Measurements from ENCODE around the gene EXOSC9. TPM values are rescaled to one million over a fixed set of nuclear protein-coding genes. Genes with fewer than 3 reads are reported as not detected.

EXOSC9 gene
- total and polyA plus RNA-seq, 10 of the 15 experiments (the other 5 are each of a cell fraction or from before 2014, with no cell fraction given) = 49.0 to 131 (median 85.4) TPM

DNA sequence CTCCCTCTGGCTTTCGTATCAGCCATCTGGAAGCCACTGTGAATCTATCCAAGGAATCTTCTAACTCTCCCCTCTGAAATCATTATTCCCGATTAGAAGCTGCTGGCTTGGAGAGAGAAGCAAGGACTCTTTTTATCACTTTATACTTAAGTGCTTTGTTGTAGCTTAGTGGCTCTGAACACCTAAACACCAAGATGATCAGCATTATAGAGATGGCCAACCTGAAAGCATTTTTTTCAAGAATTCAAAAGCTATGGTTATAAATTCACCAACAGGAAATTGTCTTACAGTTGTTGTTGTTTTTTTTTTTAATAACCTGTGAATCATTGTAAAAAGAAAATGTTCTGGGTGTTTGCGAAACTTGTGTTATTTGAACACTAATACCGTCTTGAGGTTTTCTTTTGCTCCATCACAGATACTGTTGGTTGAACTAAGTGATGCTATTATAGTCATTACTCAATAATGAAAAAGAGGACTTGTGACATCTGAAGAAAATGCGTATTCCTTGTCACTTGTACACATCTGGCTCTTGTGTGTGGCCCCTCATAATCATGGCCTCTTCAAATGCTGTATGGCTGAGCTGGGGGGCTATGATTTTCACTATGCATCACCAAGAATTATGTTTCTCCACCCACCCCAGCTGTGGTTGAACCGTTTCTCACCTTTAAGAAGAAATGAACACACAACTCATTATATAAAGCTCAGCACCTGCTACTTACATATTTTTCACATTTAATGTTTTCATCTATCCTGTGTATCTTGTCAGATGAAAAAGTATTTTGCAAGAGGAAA lies 24.3 kb upstream of the EXOSC9 start (continued):
- TF ChIP-seq, protein P1, sequence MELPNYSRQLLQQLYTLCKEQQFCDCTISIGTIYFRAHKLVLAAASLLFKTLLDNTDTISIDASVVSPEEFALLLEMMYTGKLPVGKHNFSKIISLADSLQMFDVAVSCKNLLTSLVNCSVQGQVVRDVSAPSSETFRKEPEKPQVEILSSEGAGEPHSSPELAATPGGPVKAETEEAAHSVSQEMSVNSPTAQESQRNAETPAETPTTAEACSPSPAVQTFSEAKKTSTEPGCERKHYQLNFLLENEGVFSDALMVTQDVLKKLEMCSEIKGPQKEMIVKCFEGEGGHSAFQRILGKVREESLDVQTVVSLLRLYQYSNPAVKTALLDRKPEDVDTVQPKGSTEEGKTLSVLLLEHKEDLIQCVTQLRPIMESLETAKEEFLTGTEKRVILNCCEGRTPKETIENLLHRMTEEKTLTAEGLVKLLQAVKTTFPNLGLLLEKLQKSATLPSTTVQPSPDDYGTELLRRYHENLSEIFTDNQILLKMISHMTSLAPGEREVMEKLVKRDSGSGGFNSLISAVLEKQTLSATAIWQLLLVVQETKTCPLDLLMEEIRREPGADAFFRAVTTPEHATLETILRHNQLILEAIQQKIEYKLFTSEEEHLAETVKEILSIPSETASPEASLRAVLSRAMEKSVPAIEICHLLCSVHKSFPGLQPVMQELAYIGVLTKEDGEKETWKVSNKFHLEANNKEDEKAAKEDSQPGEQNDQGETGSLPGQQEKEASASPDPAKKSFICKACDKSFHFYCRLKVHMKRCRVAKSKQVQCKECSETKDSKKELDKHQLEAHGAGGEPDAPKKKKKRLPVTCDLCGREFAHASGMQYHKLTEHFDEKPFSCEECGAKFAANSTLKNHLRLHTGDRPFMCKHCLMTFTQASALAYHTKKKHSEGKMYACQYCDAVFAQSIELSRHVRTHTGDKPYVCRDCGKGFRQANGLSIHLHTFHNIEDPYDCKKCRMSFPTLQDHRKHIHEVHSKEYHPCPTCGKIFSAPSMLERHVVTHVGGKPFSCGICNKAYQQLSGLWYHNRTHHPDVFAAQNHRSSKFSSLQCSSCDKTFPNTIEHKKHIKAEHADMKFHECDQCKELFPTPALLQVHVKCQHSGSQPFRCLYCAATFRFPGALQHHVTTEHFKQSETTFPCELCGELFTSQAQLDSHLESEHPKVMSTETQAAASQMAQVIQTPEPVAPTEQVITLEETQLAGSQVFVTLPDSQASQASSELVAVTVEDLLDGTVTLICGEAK (IDR thresholded peaks at IDR 0.05; ENCODE audit: borderline replicate concordance) = no peak
- TF ChIP-seq ATF7 (IDR thresholded peaks at IDR 0.05; ENCODE audit: low read depth) (0 out of 2 replicates have a peak, but pooled peaks have one; percentile 27), NFYA (IDR thresholded peaks at IDR 0.05; ENCODE audit: borderline replicate concordance, low read depth, low read length) (no peak), MTA3 (IDR thresholded peaks at IDR 0.05; ENCODE audit: borderline replicate concordance, low read length) (no peak), RAD21 (IDR thresholded peaks at IDR 0.05; ENCODE audit: insufficient read depth, low read depth, low read length) (no peak), SMAD5 (IDR thresholded peaks at IDR 0.05; ENCODE audit: low read depth) (no peak), JUNB (IDR thresholded peaks at IDR 0.05) (0 out of 2 replicates have a peak, but pooled peaks have one; percentile 15), ZNF24 (IDR thresholded peaks at IDR 0.05) (0 out of 2 replicates have a peak, but pooled peaks have one; percentile 44), NR2C2 (IDR thresholded peaks at IDR 0.05; ENCODE audit: borderline replicate concordance, control insufficient read depth, insufficient read length, low read depth) (no peak), GATAD2B (conservative IDR thresholded peaks at IDR 0.05; ENCODE audit: low read depth) (no peak), EP300 (IDR thresholded peaks at IDR 0.05; ENCODE audit: borderline replicate concordance in 1 of 2, control insufficient read depth in 1 of 2, low read depth in 2 of 2, low read length in 2 of 2) (peak; percentile 36 to 51; a peak in 2 of 4 replicates), ZNF384 (IDR thresholded peaks at IDR 0.05; ENCODE audit: borderline replicate concordance, low read depth, low read length) (no peak), BMI1 (IDR thresholded peaks at IDR 0.05; ENCODE audit: borderline replicate concordance) (no peak), NFIC (IDR thresholded peaks at IDR 0.05; ENCODE audit: low read depth, low read length) (peak; percentile 13; the same call in 1 of the 2 replicates), SREBF1 (IDR thresholded peaks at IDR 0.05; ENCODE audit: low read length) (no peak), HDAC6 (IDR thresholded peaks at IDR 0.05; ENCODE audit: unreplicated experiment) (no peak), SREBF2 (IDR thresholded peaks at IDR 0.05; ENCODE audit: low read length) (no peak), RUNX3 (IDR thresholded peaks at IDR 0.05; ENCODE audit: low read length) (peak; percentile 4; the same call in 1 of the 2 replicates)
- TF ChIP-seq, protein P2, sequence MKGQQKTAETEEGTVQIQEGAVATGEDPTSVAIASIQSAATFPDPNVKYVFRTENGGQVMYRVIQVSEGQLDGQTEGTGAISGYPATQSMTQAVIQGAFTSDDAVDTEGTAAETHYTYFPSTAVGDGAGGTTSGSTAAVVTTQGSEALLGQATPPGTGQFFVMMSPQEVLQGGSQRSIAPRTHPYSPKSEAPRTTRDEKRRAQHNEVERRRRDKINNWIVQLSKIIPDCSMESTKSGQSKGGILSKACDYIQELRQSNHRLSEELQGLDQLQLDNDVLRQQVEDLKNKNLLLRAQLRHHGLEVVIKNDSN (IDR thresholded peaks at IDR 0.05; ENCODE audit: borderline replicate concordance, extremely low read length, insufficient read depth, low read depth, low read length) = no peak
- TF ChIP-seq, protein P3, sequence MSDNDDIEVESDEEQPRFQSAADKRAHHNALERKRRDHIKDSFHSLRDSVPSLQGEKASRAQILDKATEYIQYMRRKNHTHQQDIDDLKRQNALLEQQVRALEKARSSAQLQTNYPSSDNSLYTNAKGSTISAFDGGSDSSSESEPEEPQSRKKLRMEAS (IDR thresholded peaks at IDR 0.05; ENCODE audit: low read depth, low read length) = no peak

Measured in GM12878 (cell line).